AG10803 (cell line): ENCODE measurements around the gene TNFRSF4.

ENCODE experiments used
- DNase-seq: peaks from one replicate; pipeline ENCODE4 v3.0.0; 2010; ENCODE audit warnings: low read depth
- H3K4me3 ChIP-seq: 2 replicates; pipeline ENCODE4 v1.5.1; 2011; ENCODE audit warnings: mild to moderate bottlenecking, low read length, control low read depth
- TF ChIP-seq, protein P1 (sequence below): conservative IDR thresholded peaks from 2 replicates; pipeline ENCODE4 v1.5.1; 2011; ENCODE audit warnings: mild to moderate bottlenecking, low read length, control low read depth, inconsistent platforms

The TNFRSF4 gene

DNA sequence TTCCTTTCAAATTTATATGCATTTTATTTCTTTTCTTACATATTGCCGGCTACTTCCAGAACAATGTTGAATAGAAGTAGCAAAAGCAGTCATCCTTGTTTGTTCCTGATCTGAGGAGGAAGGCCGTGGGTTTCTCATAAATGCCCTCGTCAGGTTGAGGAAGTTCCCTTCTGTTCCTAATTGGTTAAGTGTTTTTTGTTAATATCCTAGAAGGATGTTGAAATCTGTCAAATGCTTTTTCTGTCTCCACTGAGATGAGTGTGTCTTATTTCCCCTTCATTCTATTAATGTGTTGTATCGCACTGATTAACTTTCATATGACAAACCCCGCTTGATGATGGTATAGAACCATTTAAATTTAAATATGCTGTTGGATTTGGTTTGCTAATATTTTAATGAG, 24.8 kb downstream of the TNFRSF4 start:
- TF ChIP-seq, protein P1, sequence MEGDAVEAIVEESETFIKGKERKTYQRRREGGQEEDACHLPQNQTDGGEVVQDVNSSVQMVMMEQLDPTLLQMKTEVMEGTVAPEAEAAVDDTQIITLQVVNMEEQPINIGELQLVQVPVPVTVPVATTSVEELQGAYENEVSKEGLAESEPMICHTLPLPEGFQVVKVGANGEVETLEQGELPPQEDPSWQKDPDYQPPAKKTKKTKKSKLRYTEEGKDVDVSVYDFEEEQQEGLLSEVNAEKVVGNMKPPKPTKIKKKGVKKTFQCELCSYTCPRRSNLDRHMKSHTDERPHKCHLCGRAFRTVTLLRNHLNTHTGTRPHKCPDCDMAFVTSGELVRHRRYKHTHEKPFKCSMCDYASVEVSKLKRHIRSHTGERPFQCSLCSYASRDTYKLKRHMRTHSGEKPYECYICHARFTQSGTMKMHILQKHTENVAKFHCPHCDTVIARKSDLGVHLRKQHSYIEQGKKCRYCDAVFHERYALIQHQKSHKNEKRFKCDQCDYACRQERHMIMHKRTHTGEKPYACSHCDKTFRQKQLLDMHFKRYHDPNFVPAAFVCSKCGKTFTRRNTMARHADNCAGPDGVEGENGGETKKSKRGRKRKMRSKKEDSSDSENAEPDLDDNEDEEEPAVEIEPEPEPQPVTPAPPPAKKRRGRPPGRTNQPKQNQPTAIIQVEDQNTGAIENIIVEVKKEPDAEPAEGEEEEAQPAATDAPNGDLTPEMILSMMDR = no peak
- no peak overlapping the region for H3K4me3 ChIP-seq
- no peak for DNase-seq

DNA sequence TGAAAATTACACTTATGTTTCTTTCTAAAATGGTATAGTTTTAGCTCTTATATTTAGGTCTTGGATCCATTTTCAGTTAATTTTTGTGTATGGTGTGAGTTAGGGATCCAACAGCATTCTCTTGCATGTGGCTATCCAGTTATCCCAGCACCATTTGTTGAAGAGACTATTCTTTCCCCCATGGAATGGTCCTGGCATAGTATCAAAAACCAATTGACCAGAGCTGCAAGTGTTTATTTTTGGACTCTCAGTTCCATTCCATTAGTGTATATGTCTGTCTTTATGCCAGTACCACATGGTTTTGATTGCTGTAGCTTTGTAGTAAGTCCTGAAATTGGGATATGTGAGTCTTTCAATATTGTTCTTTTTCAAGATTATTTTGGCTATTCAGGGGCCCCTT, 26.0 kb downstream of the TNFRSF4 start:
- peak; percentile 71 for DNase-seq
- no peak overlapping the region for H3K4me3 ChIP-seq
- TF ChIP-seq, protein P1 = no peak

DNA sequence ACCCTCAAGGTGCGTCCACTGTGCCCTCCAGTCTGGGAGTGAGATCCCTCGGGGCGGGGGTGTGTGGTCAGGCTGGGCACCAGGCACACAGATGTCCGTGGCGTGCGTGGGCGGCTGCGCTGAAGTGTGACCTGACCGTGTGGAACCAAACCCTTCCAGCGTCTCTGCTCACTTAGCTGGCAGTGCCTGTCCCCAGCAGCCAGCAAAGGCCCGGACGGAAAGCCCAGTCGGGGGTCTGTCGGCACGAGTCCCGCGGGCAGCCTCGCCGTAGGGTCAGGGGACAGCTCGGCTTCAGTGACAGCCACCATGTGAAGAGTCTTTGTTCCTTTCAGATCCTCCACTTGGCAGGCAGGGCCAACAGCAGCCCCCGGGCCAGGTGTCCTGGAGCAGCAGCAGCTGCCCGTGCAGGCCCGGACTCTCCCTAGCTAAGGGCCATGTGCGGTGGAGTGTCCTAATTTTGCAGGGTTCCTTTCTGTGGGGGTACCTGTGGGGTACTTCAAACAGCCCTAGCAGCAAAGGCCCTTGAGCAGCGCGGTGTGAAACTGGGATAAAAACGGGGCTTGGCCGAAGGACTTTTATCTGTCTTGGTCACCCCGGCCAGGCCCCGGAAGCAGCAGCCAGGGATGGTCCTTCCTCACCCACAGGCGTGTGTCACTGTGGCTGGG, 28.7 kb downstream of the TNFRSF4 start:
- TF ChIP-seq, protein P1 = no peak
- no peak for DNase-seq

DNA sequence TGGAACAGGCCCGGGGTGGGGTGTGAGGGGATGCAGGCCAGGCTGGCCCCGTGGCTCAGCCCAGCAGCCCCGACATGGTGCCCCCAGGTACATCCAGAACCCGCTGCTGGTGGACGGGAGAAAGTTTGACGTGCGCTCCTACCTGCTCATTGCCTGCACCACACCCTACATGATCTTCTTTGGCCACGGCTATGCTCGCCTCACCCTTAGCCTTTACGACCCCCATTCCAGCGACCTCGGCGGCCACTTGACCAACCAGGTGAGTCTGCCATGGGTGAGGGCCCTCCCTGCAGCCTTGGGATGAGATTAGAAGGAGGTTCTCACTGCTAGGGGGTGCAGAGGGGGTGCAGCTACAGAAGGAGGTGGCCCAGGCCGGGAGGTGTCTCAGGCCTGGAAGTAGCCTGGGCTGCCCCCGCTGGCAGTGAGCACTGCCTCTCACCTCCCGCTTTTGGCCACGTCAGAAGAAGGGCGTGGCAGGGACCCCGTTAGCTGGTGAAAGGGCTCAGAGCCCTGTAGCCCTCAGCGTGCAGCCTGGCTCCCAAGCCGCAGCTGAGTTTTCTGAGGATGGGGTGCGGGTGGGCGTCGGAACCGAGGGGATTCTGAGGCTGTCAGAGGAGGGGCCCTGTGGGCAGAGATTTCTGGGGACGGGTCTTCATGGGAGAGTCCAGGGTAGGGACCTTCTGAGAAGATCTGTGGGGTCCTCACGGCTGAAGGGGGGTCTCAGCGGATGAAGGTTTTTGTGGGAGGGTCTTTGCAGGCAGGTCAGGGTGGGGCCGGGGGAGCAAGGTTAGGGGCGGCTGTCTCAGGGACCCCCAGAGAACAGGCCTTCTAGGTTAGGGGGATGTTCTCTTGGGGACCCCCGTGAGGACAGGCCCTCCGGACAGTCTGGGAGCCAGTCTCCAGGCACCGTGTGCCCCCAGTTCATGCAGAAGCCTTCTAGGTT, 29.8 kb downstream of the TNFRSF4 start:
- DNase-seq = no peak

More for the DNA sequence above, 28.7 kb downstream of the TNFRSF4 start:
- H3K4me3 ChIP-seq = no peak overlapping the region

DNA sequence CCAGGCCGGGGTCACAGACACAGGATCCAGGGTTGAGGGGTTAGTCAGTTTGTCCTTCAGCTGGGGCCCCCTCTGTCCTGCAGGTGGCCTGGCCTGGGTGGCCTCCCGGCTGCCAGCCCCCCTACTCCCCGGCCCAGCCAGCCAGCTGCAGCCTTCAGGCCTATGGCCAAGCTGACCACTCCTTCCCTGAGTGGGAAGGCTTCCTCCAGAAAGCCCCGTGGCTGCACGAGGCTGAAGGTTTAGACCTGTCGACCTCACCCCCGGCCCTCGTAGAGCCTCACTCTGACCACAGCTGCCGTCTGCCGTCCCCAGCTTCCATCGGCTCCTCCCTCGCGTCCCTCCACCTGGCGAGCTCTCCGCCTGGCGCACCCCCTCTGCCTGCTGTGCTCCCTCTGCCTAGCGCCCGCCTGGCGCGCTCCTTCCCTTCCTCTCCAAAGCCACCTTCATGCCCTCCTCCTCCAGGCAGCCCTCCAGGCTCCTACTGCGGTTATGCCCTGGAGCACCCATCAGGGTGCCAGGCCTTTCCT, 30.7 kb downstream of the TNFRSF4 start:
- no peak for DNase-seq
- TF ChIP-seq, protein P1 = no peak
- H3K4me3 ChIP-seq = no peak overlapping the region

More for the DNA sequence above, 29.8 kb downstream of the TNFRSF4 start:
- H3K4me3 ChIP-seq = no peak overlapping the region
- TF ChIP-seq, protein P1 = no peak

DNA sequence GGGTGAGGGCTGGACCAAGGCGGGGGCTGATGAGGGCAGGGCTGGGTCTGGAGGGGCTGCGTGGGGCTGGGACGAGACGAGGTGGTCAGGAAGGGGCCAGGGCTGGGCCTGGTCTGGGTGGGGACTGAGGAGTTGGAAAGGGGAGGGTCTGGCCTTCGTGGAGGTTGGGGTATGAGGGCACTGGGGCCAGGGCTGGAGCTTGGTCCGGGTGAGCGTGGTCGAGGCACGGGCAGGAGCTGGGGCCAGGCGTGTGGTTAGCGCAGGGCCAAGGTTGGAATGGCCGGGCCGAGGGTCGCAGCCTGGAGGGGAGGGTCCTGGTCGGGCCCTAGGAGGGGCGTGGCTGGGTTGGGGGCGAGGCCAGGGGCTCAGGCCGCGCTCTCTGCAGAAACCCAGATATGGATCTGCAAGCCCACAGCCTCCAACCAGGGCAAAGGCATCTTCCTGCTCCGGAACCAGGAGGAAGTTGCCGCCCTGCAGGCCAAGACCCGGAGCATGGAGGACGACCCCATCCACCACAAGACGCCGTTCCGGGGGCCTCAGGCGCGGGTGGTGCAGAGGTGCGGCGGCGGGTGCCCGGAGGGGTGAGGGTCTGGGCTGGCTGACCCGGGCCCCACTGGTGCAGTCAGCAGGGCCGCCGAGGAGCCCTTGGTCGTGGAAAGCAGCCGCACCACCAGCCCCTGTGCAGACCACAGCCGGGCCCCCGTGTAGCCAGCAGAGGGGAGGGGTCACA, 31.3 kb downstream of the TNFRSF4 start:
- no peak overlapping the region for H3K4me3 ChIP-seq
- no peak for DNase-seq
- TF ChIP-seq, protein P1 = no peak
